Glomerular endothelial cell (primary cell): ENCODE measurements around the gene LRRK1. TPM values are rescaled to one million over a fixed set of nuclear protein-coding genes. Genes with fewer than 3 reads are reported as not detected.
A peak's percentile ranks its signal among the peaks of the same experiment; 100 is the strongest.

Source experiments
- DNase-seq: peaks from one replicate; pipeline ENCODE4 v3.0.0-alpha.2; 2011; ENCODE audit warnings: low read depth, low spot score; ENCODE audit errors: extremely low read depth
- total RNA-seq: library from RNA; depleted of rRNA; stranded (reverse); fragments of >200 nt; gene quantifications from 2 replicates; pipeline ENCODE4 v1.2.3, GENCODE V29; 2015

Gene LRRK1
- total RNA-seq, 1 donor from 2014 or later = 14.7 TPM

GRCh38 chr15:100890051-100890720 lies 29.0 kb upstream of the LRRK1 start:
- no peak for DNase-seq

GRCh38 chr15:100890850-100891249 lies 28.3 kb upstream of the LRRK1 start:
- DNase-seq = no peak

- no peak for DNase-seq
These were observed 27.7 kb upstream of the LRRK1 start for GRCh38 chr15:100891307-100892012.

- DNase-seq = no peak
These were observed 27.2 kb upstream of the LRRK1 start for GRCh38 chr15:100892013-100892355.

- no peak for DNase-seq
These were observed 25.7 kb upstream of the LRRK1 start for GRCh38 chr15:100893261-100893963.

- no peak for DNase-seq
These were observed 25.2 kb upstream of the LRRK1 start for GRCh38 chr15:100893964-100894295.

- DNase-seq = no peak
These were observed 23.4 kb upstream of the LRRK1 start for GRCh38 chr15:100895721-100896120.

GRCh38 chr15:100897221-100898151 lies 21.7 kb upstream of the LRRK1 start:
- DNase-seq = no peak

GRCh38 chr15:100898152-100898490 lies 21.0 kb upstream of the LRRK1 start:
- DNase-seq = no peak

- no peak for DNase-seq
These were observed 20.3 kb upstream of the LRRK1 start for GRCh38 chr15:100898661-100899462.

- no peak for DNase-seq
These were observed 19.6 kb upstream of the LRRK1 start for GRCh38 chr15:100899601-100900000.

- DNase-seq = no peak
These were observed 18.9 kb upstream of the LRRK1 start for GRCh38 chr15:100900136-100900794.

- DNase-seq = no peak
These were observed 18.4 kb upstream of the LRRK1 start for GRCh38 chr15:100900795-100901169.

- no peak for DNase-seq
These were observed 17.9 kb upstream of the LRRK1 start for GRCh38 chr15:100901296-100901695.

- DNase-seq = no peak
These were observed 17.3 kb upstream of the LRRK1 start for GRCh38 chr15:100901702-100902435.

- DNase-seq = peak; percentile 67
These were observed 16.6 kb upstream of the LRRK1 start for GRCh38 chr15:100902436-100903167.

- DNase-seq = no peak
These were observed 16.0 kb upstream of the LRRK1 start for GRCh38 chr15:100903168-100903554.

- no peak for DNase-seq
These were observed 13.3 kb upstream of the LRRK1 start for GRCh38 chr15:100905850-100906249.

GRCh38 chr15:100908466-100908865 lies 10.7 kb upstream of the LRRK1 start:
- DNase-seq = no peak
